Suprapubic skin (tissue), 3 donors: ENCODE results near the gene SLC25A6.

Experiments used
- POLR2A ChIP-seq, 2 donors: fragments of 450-650 bp; IDR thresholded peaks; one replicate each; pipeline ENCODE4 v1.6.1; 2017; ENCODE audit warnings: antibody characterized with exemption in 2 of 2, mild to moderate bottlenecking in 2 of 2, moderate library complexity in 2 of 2
- TF ChIP-seq, protein P1 (sequence below), 2 donors: fragments of 200-600 bp in 1 of 2; fragments of 450-650 bp in 1 of 2; sonication (generic) in 1 of 2; IDR thresholded peaks; one replicate each; pipeline ENCODE4 v1.5.1; 2016 to 2019; ENCODE audit warnings: antibody characterized with exemption in 2 of 2, mild to moderate bottlenecking in 1 of 2, moderate library complexity in 1 of 2

DNA sequence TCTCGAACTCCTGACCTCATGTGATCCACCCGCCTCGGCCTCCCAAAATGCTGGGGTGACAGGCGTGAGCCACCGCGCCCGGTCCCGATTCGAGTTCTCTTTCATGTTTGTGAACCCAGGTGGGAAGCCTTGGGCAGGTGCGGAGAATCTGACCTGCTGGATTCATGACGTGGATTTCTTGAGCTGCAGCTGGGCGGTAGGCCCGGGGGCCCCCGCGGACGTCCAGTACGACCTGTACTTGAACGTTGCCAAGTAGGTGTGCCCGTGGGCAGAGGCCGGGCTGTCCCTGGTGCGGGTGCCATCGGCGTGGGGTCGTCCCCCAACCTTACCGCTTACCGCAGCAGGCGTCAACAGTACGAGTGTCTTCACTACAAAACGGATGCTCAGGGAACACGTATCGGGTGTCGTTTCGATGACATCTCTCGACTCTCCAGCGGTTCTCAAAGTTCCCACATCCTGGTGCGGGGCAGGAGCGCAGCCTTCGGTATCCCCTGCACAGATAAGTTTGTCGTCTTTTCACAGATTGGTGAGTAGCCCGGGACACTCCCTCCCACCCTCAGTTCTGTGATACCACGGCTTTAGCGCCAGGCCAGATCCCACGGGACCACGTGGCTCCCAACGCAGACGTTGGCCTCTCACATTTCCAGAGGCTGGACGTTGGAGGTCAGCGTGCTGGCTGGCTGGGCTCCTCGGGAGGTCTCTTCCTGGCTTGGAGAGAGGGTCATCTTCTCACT is 39.8 kb downstream of the SLC25A6 start:
- TF ChIP-seq, protein P1, sequence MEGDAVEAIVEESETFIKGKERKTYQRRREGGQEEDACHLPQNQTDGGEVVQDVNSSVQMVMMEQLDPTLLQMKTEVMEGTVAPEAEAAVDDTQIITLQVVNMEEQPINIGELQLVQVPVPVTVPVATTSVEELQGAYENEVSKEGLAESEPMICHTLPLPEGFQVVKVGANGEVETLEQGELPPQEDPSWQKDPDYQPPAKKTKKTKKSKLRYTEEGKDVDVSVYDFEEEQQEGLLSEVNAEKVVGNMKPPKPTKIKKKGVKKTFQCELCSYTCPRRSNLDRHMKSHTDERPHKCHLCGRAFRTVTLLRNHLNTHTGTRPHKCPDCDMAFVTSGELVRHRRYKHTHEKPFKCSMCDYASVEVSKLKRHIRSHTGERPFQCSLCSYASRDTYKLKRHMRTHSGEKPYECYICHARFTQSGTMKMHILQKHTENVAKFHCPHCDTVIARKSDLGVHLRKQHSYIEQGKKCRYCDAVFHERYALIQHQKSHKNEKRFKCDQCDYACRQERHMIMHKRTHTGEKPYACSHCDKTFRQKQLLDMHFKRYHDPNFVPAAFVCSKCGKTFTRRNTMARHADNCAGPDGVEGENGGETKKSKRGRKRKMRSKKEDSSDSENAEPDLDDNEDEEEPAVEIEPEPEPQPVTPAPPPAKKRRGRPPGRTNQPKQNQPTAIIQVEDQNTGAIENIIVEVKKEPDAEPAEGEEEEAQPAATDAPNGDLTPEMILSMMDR (IDR thresholded peaks at IDR 0.05) = no peak
- no peak for TF ChIP-seq POLR2A (IDR thresholded peaks at IDR 0.05)
